Ishikawa (cell line): ENCODE results near the gene SPRN.

Experiments used
- EGR1 ChIP-seq: IDR thresholded peaks from 2 replicates; pipeline ENCODE4 v1.6.1; 2012
- EP300 ChIP-seq: IDR thresholded peaks from 2 replicates; pipeline ENCODE4 v1.6.1; 2012; ENCODE audit warnings: borderline replicate concordance
- MAX ChIP-seq: IDR thresholded peaks from 2 replicates; pipeline ENCODE4 v1.6.1; 2012
- RAD21 ChIP-seq: IDR thresholded peaks from 2 replicates; pipeline ENCODE4 v1.6.1; 2012; ENCODE audit warnings: low read depth
- REST ChIP-seq: IDR thresholded peaks from 2 replicates; pipeline ENCODE4 v1.6.1; 2012; ENCODE audit warnings: low read depth, mild to moderate bottlenecking
- TAF1 ChIP-seq: IDR thresholded peaks from 2 replicates; pipeline ENCODE4 v1.6.1; 2012; ENCODE audit warnings: low read depth, mild to moderate bottlenecking
- TCF12 ChIP-seq: IDR thresholded peaks from 2 replicates; pipeline ENCODE4 v1.6.1; 2012; ENCODE audit warnings: low read depth
- TEAD4 ChIP-seq: IDR thresholded peaks from 2 replicates; pipeline ENCODE4 v1.6.1; 2012
- USF1 ChIP-seq: IDR thresholded peaks from 2 replicates; pipeline ENCODE4 v1.6.1; 2012
- YY1 ChIP-seq: IDR thresholded peaks from 2 replicates; pipeline ENCODE4 v1.6.1; 2012; ENCODE audit warnings: low read depth

GRCh38 chr10:133401500-133401899 lies 22.9 kb downstream of the SPRN start:
- no peak for TF ChIP-seq REST
- no peak for TF ChIP-seq EGR1
- TF ChIP-seq TEAD4: no peak
- TF ChIP-seq TAF1: no peak
- TF ChIP-seq EP300: no peak
- TF ChIP-seq MAX: no peak
- no peak for TF ChIP-seq RAD21
- TF ChIP-seq TCF12: no peak
- no peak for TF ChIP-seq USF1
- TF ChIP-seq YY1: no peak
